ENCODE measurements around the gene CCNT2. TPM values are rescaled to one million over a fixed set of nuclear protein-coding genes. Genes with fewer than 3 reads are reported as not detected.

CCNT2 gene
- total RNA-seq, 1 experiment from 2014 or later, result 38.1 TPM

GRCh38 chr2:134954065-134954464 lies 35.4 kb downstream of the CCNT2 start:
- Mint-ChIP-seq H3K9me3 (no peaks in the 10 kb centered on the region), H3K4me1 (no peaks in the 10 kb centered on the region), H3K27me3 (ENCODE audit: low read depth) (no peaks in the 10 kb centered on the region), H3K36me3 (peaks cover 55% of the 10 kb centered on the region), H3K27ac (no peak overlapping the region), H3K4me3 (no peak overlapping the region)
- no peak for DNase-seq (ENCODE audit: low spot score)
- ChIA-PET CTCF (interaction anchor here (1.0 kb wide), 1 partner anchor 35 kb away, joined by 3 read pairs; no protein-coding TSS in a partner anchor), POLR2A (no interaction called here)
- no peak for ATAC-seq
- TF ChIP-seq MAX (CRISPR knock-in tag; IDR thresholded peaks at IDR 0.05) (no peak), ZNF121 (CRISPR knock-in tag; IDR thresholded peaks at IDR 0.05) (no peak), ERG (CRISPR knock-in tag; IDR thresholded peaks at IDR 0.05) (no peak), NFYB (CRISPR knock-in tag; conservative IDR thresholded peaks at IDR 0.05; ENCODE audit: low read depth) (no peak), ZNF671 (CRISPR knock-in tag; IDR thresholded peaks at IDR 0.05) (no peak), SOX15 (CRISPR knock-in tag; IDR thresholded peaks at IDR 0.05) (no peak), E2F4 (CRISPR knock-in tag; IDR thresholded peaks at IDR 0.05; ENCODE audit: borderline replicate concordance, low read depth) (no peak), OVOL2 (CRISPR knock-in tag; IDR thresholded peaks at IDR 0.05; ENCODE audit: borderline replicate concordance) (no peak), FOXP1 (CRISPR knock-in tag; IDR thresholded peaks at IDR 0.05; ENCODE audit: borderline replicate concordance) (no peak)

- Mint-ChIP-seq H3K36me3 (peaks cover 43% of the 10 kb centered on the region), H3K27ac (no peak overlapping the region), H3K27me3 (ENCODE audit: low read depth) (no peaks in the 10 kb centered on the region), H3K4me3 (no peak overlapping the region), H3K4me1 (no peaks in the 10 kb centered on the region), H3K9me3 (no peaks in the 10 kb centered on the region)
- ATAC-seq (no peak), DNase-seq (ENCODE audit: low spot score) (no peak)
- CTCF ChIA-PET, result no interaction called here
- POLR2A ChIA-PET, result no interaction called here
- TF ChIP-seq TCF7 (CRISPR knock-in tag; IDR thresholded peaks at IDR 0.05; ENCODE audit: low read depth) (no peak), E2F5 (CRISPR knock-in tag; IDR thresholded peaks at IDR 0.05) (no peak), SMAD3 (CRISPR knock-in tag; IDR thresholded peaks at IDR 0.05; ENCODE audit: borderline replicate concordance) (no peak), FOXK1 (CRISPR knock-in tag; IDR thresholded peaks at IDR 0.05) (no peak), ZNF281 (CRISPR knock-in tag; IDR thresholded peaks at IDR 0.05) (no peak), MXD4 (CRISPR knock-in tag; IDR thresholded peaks at IDR 0.05; ENCODE audit: borderline replicate concordance) (no peak), NFE2L1 (CRISPR knock-in tag; IDR thresholded peaks at IDR 0.05) (no peak), ZNF219 (CRISPR knock-in tag; IDR thresholded peaks at IDR 0.05; ENCODE audit: borderline replicate concordance) (no peak), IRF2 (CRISPR knock-in tag; IDR thresholded peaks at IDR 0.05; ENCODE audit: borderline replicate concordance, low read depth) (no peak), ZNF396 (CRISPR knock-in tag; IDR thresholded peaks at IDR 0.05; ENCODE audit: borderline replicate concordance) (no peak), ZNF512 (CRISPR knock-in tag; IDR thresholded peaks at IDR 0.05; ENCODE audit: borderline replicate concordance) (no peak), ZNF425 (CRISPR knock-in tag; conservative IDR thresholded peaks at IDR 0.05) (no peak), MYBL2 (CRISPR knock-in tag; IDR thresholded peaks at IDR 0.05) (no peak), ATF3 (CRISPR knock-in tag; conservative IDR thresholded peaks at IDR 0.05) (no peak), ETV6 (CRISPR knock-in tag; IDR thresholded peaks at IDR 0.05) (no peak), CREM (CRISPR knock-in tag; IDR thresholded peaks at IDR 0.05) (no peak), TEAD4 (CRISPR knock-in tag; IDR thresholded peaks at IDR 0.05) (no peak), OVOL2 (CRISPR knock-in tag; IDR thresholded peaks at IDR 0.05; ENCODE audit: borderline replicate concordance) (no peak)
Observed at GRCh38 chr2:134955744-134956143, 37.1 kb downstream of the CCNT2 start.
